Hematopoietic multipotent progenitor cell treated with erythropoietin and hydrocortisone succinate and interleukin-3 and kit ligand, for 17 days (in vitro differentiated cells): Measurements from ENCODE around the gene CBLN3.
"Not testable (repeated sequence)": the region's sequence is repeated elsewhere in the genome, so short reads cannot be mapped to it uniquely, and the experiment has no call there.

ENCODE experiments used
- DNase-seq: peaks from one replicate; pipeline ENCODE4 v3.0.0-alpha.2; 2015; ENCODE audit warnings: low spot score

CBLN3 gene

GRCh38 chr14:24429395-24430142 lies at the start of gene CBLN3, which contains the start of gene KHNYN:
Gene CBLN3 (minus strand): TSS chr14:24429668. CDS start chr14:24429054, 614 bp downstream.
Gene KHNYN (plus strand): TSS chr14:24429954. CDS start chr14:24430731, 777 bp downstream.
- peak; percentile 91 for DNase-seq

DNA sequence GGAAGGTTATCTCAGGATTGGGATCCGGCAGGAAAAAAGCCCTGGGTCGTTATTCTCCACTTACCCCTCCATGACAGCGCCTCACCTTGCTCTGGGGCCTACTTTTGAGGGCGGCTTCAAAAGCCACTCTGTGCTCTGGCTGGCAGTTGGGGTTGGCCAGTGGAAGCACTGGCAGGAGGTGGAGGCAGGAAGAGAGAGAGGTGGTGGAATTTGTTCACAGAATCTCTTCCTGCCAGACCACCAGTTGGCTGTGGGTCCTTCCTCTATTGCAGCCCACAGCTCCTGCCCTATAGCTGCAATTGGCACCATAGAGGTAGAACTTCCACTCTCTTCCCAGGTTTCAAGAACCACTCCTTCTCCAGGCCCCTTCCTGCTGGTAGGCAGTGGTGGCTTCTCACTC lies 45.8 kb upstream of the CBLN3 start:
- no peak for DNase-seq

GRCh38 chr14:24473211-24473610 lies 43.7 kb upstream of the CBLN3 start:
- no peak for DNase-seq

DNA sequence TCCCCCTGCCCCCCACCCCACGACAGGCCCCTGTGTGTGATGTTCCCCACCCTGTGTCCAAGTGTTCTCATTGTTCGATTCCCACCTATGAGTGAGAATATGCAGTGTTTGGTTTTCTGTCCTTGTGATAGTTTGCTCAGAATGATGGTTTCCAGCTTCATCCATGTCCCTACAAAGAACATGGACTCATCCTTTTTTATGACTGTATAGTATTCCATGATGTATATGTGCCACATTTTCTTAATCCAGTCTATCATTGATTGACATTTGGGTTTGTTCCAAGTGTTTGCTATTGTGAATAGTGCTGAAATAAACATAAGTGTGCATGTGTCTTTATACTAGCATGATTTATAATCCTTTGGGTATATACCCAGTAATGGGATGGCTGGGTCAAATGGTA lies 41.0 kb upstream of the CBLN3 start:
- DNase-seq: not testable (repeated sequence)

- no peak for DNase-seq
These were observed 36.3 kb upstream of the CBLN3 start for GRCh38 chr14:24465805-24466204.

DNA sequence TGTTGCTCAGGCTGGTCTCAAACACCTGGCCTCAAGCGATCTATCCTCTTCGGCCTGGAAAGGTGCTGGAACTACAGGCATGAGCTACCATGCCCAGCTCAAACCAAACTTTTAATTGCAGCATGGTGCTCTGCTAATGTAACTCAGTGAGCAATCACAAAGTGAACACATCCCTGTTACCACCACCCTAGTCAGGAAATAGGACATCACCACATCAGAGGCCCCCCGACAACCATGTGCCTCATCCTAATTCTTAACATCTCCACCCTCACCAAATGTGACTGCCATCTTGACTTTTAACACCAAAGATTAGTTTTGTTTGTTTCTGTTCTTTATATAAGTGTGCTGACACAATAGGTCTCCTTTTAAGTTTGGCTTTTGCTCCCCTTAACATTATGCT lies 35.9 kb upstream of the CBLN3 start:
- DNase-seq: no peak

DNA sequence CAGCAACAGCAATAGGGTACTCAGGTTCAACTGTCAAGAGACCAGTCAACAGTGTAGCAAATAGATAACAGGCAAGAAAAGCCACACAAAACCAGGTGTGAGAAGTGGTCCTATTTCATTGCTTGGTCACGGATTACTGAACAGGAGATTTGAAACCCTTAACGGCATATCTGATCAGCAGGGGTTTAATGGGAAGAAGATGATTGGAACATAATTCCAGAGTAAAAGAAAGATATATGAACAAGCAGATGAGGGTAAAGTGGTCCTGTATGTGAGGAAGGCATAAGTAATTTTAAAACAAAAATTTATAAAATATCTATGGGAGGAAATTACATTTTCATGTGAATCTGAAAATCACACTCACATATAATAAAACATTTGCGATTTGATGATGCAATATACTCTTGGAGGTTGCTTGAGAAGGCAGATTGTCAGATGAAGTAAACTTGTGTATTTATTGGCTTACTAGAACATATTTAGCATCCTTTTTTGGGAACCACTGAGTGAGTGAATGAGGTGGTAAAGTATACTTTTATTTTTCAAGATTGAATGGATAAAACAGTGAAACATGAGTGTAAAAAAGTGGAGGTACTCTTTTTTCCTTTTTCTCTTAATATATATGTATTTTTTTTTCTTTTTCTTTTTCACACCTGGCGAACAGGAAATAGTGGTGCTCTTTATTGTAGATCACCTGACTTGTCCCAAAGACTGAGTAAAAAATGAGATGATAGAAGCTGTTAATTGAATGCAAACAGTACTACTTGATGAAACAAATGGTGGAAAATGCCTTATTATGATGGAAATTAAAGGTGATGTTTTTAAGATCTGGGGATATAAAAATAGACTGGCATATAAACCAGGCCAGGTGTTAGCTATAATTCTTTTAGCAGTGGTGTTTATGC lies 34.7 kb upstream of the CBLN3 start:
- DNase-seq: no peak

DNA sequence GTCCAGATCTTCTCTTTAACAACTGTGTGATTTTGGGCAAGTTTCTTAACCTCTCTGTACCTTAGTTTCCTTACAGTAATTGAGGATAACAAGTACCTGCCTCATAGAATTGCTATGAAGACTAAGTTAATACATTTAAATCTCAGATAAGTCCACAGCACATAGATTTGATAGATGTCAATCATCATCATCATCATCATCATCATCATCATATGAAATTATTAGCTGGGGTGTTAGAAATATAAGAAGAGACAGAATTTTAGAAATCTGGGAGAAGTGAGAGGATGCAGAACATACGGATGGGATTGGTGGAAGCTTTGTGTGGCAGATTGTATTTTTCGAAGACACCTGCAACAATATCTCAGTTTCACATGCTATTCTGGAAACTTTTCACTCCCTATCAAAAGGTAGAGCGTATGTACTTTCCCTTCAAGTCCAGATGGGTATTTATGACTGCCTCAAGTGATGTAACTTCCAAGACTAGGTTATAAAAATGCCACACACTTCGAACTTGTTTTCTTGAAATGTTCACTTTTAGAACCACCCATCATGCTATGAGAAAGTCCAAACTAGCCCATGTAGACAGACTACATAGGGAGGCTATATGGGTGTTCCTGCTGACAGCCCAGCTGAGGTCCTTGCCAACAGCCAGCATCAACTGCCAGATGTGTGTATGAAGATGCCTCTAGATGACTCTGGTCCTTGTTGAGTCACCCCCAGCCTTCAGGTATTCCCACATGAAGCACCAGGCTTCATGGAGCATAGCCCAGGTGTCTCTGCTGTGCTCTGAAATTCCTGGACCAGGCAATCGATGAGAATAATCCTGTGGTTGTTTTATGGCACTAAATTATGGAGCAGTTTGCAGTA lies 33.8 kb upstream of the CBLN3 start:
- DNase-seq: no peak

GRCh38 chr14:24461336-24461735 lies 31.9 kb upstream of the CBLN3 start:
- DNase-seq: no peak

- DNase-seq: no peak
These were observed 29.9 kb upstream of the CBLN3 start for GRCh38 chr14:24459331-24459730.

GRCh38 chr14:24458736-24459135 lies 29.3 kb upstream of the CBLN3 start:
- DNase-seq: no peak

DNA sequence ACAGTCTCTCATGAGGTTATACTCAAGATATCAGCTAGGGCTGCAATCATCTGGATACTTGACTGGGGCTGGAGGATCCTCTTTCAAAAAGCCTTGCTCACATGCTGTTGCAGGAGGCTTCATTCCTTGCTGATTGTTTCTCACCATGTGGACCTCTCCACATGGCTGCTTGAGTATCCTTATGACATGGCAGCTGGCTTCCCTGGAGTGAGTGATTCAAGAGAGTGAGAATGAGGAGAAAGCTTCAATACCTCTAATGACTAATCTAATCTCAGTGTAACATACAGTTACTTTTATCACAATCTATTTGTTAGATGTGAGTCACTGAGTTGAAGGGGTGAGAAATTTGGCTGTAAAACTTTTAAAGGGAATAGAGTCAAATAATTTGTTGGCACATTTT lies 27.5 kb upstream of the CBLN3 start:
- DNase-seq: no peak

GRCh38 chr14:24450828-24451227 lies 21.4 kb upstream of the CBLN3 start:
- not testable (repeated sequence) for DNase-seq

DNA sequence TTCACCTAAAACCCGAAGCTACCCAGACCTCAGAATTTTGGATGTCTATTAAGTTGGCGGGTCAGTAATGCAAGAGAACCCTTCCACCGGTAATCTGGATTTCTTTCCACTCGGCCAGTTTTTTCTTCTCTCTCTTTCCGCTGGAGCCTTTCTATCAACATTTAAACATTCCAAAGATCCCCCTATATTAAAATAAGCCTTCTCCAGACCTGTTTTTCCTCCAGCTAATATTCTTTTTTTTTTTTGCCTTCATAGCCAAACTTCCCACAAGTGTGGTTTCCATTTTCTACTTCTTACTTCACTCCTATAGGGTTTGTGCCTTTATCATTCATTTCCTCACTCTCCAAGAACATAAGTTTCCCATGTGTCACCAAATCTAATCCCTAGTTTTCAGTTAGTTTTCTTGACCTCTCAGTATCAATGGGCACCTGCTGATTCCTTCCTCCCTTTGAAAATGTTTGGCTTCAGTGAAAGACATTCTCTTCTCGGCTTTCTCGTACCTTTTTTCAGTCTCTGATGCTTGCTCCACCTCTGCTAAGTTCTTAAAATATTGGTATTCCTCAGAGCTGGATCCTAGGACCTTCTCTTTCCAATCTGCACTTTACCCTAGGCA lies 13.7 kb upstream of the CBLN3 start:
- DNase-seq: no peak

GRCh38 chr14:24442240-24443052 lies 13.0 kb upstream of the CBLN3 start, which contains the start of gene SDR39U1:
Gene SDR39U1 (minus strand): TSS chr14:24442776. CDS start chr14:24442769, 7 bp downstream.
- peak; percentile 98 for DNase-seq

GRCh38 chr14:24441904-24442239 lies 12.4 kb upstream of the CBLN3 start:
- DNase-seq: no peak

DNA sequence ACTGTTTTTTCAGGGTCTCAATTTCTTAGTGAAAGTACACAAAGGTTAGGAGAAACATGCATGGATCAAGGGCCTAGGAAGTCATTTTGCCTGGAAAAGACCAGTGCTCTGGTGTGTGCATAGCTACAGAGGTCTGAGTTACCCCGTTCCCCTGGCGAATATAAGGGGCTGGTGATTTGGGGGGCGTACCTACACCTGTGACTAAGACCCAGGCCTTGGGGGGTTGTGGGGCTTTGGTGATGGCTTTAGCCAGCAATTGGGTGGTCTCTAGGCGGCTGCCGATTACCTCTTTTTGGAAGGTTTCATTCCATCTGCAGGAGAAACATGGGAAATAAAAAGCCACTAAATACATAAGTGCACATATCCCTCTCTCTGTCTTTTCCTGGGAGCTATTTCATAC lies 12.0 kb upstream of the CBLN3 start:
- DNase-seq: no peak

- DNase-seq: no peak
These were observed 11.3 kb upstream of the CBLN3 start for GRCh38 chr14:24440606-24441399.

- DNase-seq: no peak
These were observed 10.6 kb upstream of the CBLN3 start for GRCh38 chr14:24439830-24440605.
